Thyroid gland (tissue), 4 donors: ENCODE measurements around the gene CPTP. TPM values are rescaled to one million over a fixed set of nuclear protein-coding genes. Genes with fewer than 3 reads are reported as not detected.
A peak's percentile ranks its signal among the peaks of the same experiment; 100 is the strongest.

Source experiments
- DNase-seq, 2 donors: peaks; one replicate each; pipeline ENCODE4 v3.0.0-alpha.2; 2019
- H3K27ac ChIP-seq, 3 donors: fragments of 200-600 bp; sonication (generic); 1 replicate in 2 of 3; 2 replicates in 1 of 3; pipeline ENCODE4 v1.5.1; 2016 to 2019; ENCODE audit warnings: mild to moderate bottlenecking in 1 of 3, moderate library complexity in 1 of 3
- H3K27me3 ChIP-seq: fragments of 200-600 bp; sonication (generic); one replicate; pipeline ENCODE4 v1.5.1; 2019
- H3K36me3 ChIP-seq, 2 donors: fragments of 200-600 bp; sonication (generic); one replicate each; pipeline ENCODE4 v1.5.1; 2016 to 2019
- H3K4me1 ChIP-seq, 2 donors: fragments of 200-600 bp; sonication (generic); one replicate each; pipeline ENCODE4 v1.5.1; 2017 to 2019
- H3K4me3 ChIP-seq, 3 donors: fragments of 200-600 bp; sonication (generic); replicated peaks in 1 of 3; 1 replicate in 2 of 3; 2 replicates in 1 of 3; pipeline ENCODE4 v1.5.1; 2016; ENCODE audit warnings: mild to moderate bottlenecking in 1 of 3
- H3K9me3 ChIP-seq: fragments of 200-600 bp; sonication (generic); one replicate; pipeline ENCODE4 v1.5.1; 2017
- POLR2A ChIP-seq, 2 donors: fragments of 450-650 bp; IDR thresholded peaks; one replicate each; pipeline ENCODE4 v1.6.1; 2017; ENCODE audit warnings: antibody characterized with exemption in 2 of 2, mild to moderate bottlenecking in 2 of 2, moderate library complexity in 1 of 2
- WGBS, 2 donors: methylation state at CpG; one replicate each; pipeline ENCODE4 v1.1.5; 2017; 5-methylcytosine and 5-hydroxymethylcytosine counted together
- intact Hi-C: fragments of 100-400 bp; cut with DNase I; formaldehyde crosslinking; loops from one replicate; pipeline ENCODE4 v1.15.1; 2023
- total RNA-seq, 4 donors: library from RNA; depleted of rRNA; stranded (reverse); fragments of >200 nt; gene quantifications; one replicate each; pipeline ENCODE4 v1.2.3, GENCODE V29; 2016
- TF ChIP-seq, protein P1 (sequence below), 6 experiments: fragments of 200-600 bp in 3 of 6; fragments of 450-650 bp in 3 of 6; sonication (generic) in 3 of 6; IDR thresholded peaks; one replicate each; pipeline ENCODE4 v1.5.1; 2016 to 2019; ENCODE audit warnings: antibody characterized with exemption in 6 of 6, mild to moderate bottlenecking in 2 of 6, inconsistent platforms in 1 of 6, moderate library complexity in 1 of 6

The CPTP gene
- total RNA-seq, 4 donors from 2014 or later = 16.7 to 37.3 (median 24.3) TPM

DNA sequence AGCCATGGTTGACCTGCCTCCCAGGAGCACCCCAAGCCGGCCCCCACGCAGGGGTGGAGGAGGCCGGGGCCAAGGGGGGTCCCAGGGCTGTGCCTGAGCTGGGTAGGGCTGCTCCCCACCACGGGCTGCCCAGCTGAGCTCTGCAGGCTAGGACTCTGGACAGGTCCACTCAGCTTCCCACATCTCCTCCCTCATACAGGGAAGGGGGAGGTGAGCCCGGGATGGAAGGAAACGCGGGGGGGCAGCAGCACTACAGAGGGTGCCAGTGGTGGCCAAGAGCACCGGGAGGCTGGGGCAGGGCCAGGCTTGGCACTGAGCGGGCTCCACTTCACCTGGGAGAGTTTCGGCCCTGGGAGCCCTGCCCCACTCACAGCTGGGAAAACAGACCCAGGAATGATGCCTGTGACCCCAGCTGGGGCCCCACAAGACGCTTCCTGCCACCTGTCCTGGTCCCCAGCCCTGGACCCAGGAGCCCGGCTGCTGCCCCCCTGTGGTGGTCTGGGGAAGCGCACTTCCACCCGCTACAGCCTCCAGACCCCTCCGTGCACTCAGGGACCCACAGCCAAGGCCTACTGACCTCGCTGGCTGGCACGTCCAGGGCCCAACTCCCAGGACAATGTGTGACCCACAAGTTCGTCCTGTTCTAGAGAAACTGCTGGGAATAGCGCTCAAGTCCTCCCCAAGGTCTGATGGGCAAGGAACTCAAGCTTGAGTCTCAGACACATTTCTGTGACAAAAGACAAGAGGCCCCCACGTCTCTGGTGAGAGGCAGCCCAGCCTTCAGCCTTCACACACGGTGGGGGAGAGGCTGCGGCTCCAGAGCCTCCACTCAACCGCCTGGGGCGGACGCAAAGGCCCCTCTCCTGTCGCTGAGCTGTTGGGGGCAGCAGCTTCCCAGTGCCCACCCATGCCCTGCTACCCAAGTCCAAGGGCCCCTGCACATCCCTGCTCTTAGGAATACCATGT, 47.4 kb downstream of the CPTP start:
- peaks cover 23 to 25% of the 10 kb centered on the region in 2 donors for H3K4me1 ChIP-seq
- no peak overlapping the region for H3K27ac ChIP-seq
- TF ChIP-seq, protein P1, sequence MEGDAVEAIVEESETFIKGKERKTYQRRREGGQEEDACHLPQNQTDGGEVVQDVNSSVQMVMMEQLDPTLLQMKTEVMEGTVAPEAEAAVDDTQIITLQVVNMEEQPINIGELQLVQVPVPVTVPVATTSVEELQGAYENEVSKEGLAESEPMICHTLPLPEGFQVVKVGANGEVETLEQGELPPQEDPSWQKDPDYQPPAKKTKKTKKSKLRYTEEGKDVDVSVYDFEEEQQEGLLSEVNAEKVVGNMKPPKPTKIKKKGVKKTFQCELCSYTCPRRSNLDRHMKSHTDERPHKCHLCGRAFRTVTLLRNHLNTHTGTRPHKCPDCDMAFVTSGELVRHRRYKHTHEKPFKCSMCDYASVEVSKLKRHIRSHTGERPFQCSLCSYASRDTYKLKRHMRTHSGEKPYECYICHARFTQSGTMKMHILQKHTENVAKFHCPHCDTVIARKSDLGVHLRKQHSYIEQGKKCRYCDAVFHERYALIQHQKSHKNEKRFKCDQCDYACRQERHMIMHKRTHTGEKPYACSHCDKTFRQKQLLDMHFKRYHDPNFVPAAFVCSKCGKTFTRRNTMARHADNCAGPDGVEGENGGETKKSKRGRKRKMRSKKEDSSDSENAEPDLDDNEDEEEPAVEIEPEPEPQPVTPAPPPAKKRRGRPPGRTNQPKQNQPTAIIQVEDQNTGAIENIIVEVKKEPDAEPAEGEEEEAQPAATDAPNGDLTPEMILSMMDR (IDR thresholded peaks at IDR 0.05) = peak; percentile 76 to 96 (median 86)
- no peak for TF ChIP-seq POLR2A (IDR thresholded peaks at IDR 0.05)
- intact Hi-C loops = loop anchor here (10.0 kb wide), 1 partner anchor 257 kb away; the partner anchor contains the start of gene C1orf159
- 29 to 39% methylated on average over 12 to 14 of the region's 26 CpGs for WGBS, 2 donors
- peak; percentile 66 to 68 for DNase-seq
- H3K4me3 ChIP-seq = no peak overlapping the region
- H3K9me3 ChIP-seq = no peaks in the 10 kb centered on the region
- no peaks in the 10 kb centered on the region for H3K27me3 ChIP-seq
- H3K36me3 ChIP-seq = peaks cover 0 to 4% of the 10 kb centered on the region in 2 donors

GRCh38 chr1:1373051-1373814, 48.6 kb downstream of the CPTP start:
- Histone ChIP-seq H3K27me3 (no peaks in the 10 kb centered on the region), H3K9me3 (no peaks in the 10 kb centered on the region), H3K27ac (no peak overlapping the region), H3K4me1 (peaks cover 23 to 25% of the 10 kb centered on the region in 2 donors), H3K36me3 (peaks cover 0 to 4% of the 10 kb centered on the region in 2 donors), H3K4me3 (no peak overlapping the region)
- intact Hi-C loops = loop anchor here (10.0 kb wide), 1 partner anchor 258 kb away; the partner anchor contains the start of gene C1orf159
- no peak for TF ChIP-seq POLR2A (IDR thresholded peaks at IDR 0.05)
- TF ChIP-seq, protein P1 (IDR thresholded peaks at IDR 0.05) = no peak
- 90% methylated on average over 13 to 23 of the region's 26 CpGs for WGBS, 2 donors
- no peak for DNase-seq

GRCh38 chr1:1373815-1374588, 49.4 kb downstream of the CPTP start:
- Histone ChIP-seq H3K4me1 (peaks cover 23 to 25% of the 10 kb centered on the region in 2 donors), H3K4me3 (peak overlapping the region; percentile 83 to 98 (median 90)), H3K27ac (peak overlapping the region in 1 of 3 donors; percentile 81), H3K36me3 (peaks cover 0 to 4% of the 10 kb centered on the region in 2 donors), H3K27me3 (no peaks in the 10 kb centered on the region), H3K9me3 (no peaks in the 10 kb centered on the region)
- no peak for DNase-seq
- TF ChIP-seq, protein P1 (IDR thresholded peaks at IDR 0.05) = no peak
- no peak for TF ChIP-seq POLR2A (IDR thresholded peaks at IDR 0.05)
- intact Hi-C loops = loop anchor here (10.0 kb wide), 1 partner anchor 259 kb away; the partner anchor contains the start of gene C1orf159
- 71 to 77% methylated on average over 31 of the region's 52 CpGs for WGBS, 2 donors

DNA sequence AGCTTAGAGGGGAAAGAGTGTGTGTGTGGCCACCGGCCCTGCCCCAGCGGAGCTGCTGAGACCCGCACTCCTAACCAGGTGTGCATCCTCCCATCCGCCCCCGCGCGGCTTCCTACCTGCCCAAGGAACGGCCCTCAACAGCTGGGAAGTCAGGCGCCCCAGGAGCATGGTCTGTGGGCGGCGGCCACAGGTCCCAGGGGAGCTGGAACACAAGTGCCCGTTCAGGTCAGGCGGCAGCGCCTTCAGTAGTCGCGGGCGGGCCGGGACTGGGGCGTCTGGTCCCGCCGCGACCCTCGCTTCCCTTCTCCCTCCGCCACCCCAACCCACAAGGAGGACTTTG, 50.0 kb downstream of the CPTP start:
- H3K4me1 ChIP-seq = peaks cover 23 to 25% of the 10 kb centered on the region in 2 donors
- DNase-seq = no peak
- 0 to 1% methylated on average over 4 to 12 of the region's 24 CpGs for WGBS, 2 donors
- no peaks in the 10 kb centered on the region for H3K9me3 ChIP-seq
- TF ChIP-seq POLR2A (IDR thresholded peaks at IDR 0.05) = no peak
- TF ChIP-seq, protein P1 (IDR thresholded peaks at IDR 0.05) = no peak
- peak overlapping the region; percentile 81 to 98 (median 82) for H3K27ac ChIP-seq
- no peaks in the 10 kb centered on the region for H3K27me3 ChIP-seq
- peaks cover 0 to 4% of the 10 kb centered on the region in 2 donors for H3K36me3 ChIP-seq
- peak overlapping the region; percentile 83 to 98 (median 90) for H3K4me3 ChIP-seq
- intact Hi-C loops = loop anchor here (10.0 kb wide), 1 partner anchor 260 kb away; the partner anchor contains the start of gene C1orf159
